GM23338 (cell line): ENCODE data around the gene CENPX.

ENCODE experiments used
- CREB1 ChIP-seq: fragments of 250-450 bp; sonication (Bioruptor Pico); IDR thresholded peaks from 2 replicates; pipeline ENCODE4 v1.5.0; 2020; ENCODE audit warnings: low read depth, mild to moderate bottlenecking, moderate library complexity
- EZH2 ChIP-seq: fragments of 200-600 bp; sonication (generic); IDR thresholded peaks from one replicate; pipeline ENCODE4 v1.8.0; 2017; ENCODE audit warnings: antibody characterized with exemption, mild to moderate bottlenecking, low read depth; ENCODE audit not compliant: unreplicated experiment
- EZH2phosphoT487 ChIP-seq: fragments of 200-600 bp; sonication (generic); IDR thresholded peaks from one replicate; pipeline ENCODE4 v1.8.1; 2018; ENCODE audit warnings: antibody characterized with exemption; ENCODE audit not compliant: unreplicated experiment
- JUNB ChIP-seq: IDR thresholded peaks from one replicate; pipeline ENCODE4 v1.6.1; 2016; ENCODE audit warnings: antibody characterized with exemption; ENCODE audit not compliant: unreplicated experiment
- POLR2AphosphoS5 ChIP-seq: IDR thresholded peaks from 2 replicates; pipeline ENCODE4 v1.6.1; 2016; ENCODE audit warnings: antibody characterized with exemption, low read depth
- REST ChIP-seq: IDR thresholded peaks from one replicate; pipeline ENCODE4 v1.6.1; 2018; ENCODE audit warnings: antibody characterized with exemption; ENCODE audit not compliant: unreplicated experiment
- STAT1 ChIP-seq: IDR thresholded peaks from one replicate; pipeline ENCODE4 v1.6.1; 2016; ENCODE audit warnings: antibody characterized with exemption; ENCODE audit not compliant: unreplicated experiment
- ZNF114 ChIP-seq: fragments of 250-450 bp; sonication (Bioruptor Pico); IDR thresholded peaks from 2 replicates; pipeline ENCODE4 v1.5.0; 2020; ENCODE audit warnings: mild to moderate bottlenecking, moderate library complexity
- ZNF331 ChIP-seq: fragments of 250-450 bp; sonication (Bioruptor Pico); IDR thresholded peaks from 2 replicates; pipeline ENCODE4 v1.5.0; 2020; ENCODE audit warnings: low read depth, mild to moderate bottlenecking, moderate library complexity
- TF ChIP-seq, protein P1 (sequence below), 2 experiments: fragments of 200-600 bp in 1 of 2; sonication (generic) in 1 of 2; conservative IDR thresholded peaks; 2 replicates each; pipeline versions ENCODE4 v1.5.1 to v1.6.1; 2016 to 2017; ENCODE audit warnings: antibody characterized with exemption in 2 of 2, low read depth in 2 of 2, mild to moderate bottlenecking in 2 of 2, moderate library complexity in 1 of 2
- TF ChIP-seq, protein P2 (sequence below): IDR thresholded peaks from 2 replicates; pipeline ENCODE4 v1.6.1; 2016; ENCODE audit warnings: antibody characterized with exemption
- TF ChIP-seq, protein P3 (sequence below): fragments of 250-450 bp; sonication (Bioruptor Pico); IDR thresholded peaks from 2 replicates; pipeline ENCODE4 v1.5.0; 2020; ENCODE audit warnings: mild to moderate bottlenecking, moderate library complexity

- TF ChIP-seq, protein P1, sequence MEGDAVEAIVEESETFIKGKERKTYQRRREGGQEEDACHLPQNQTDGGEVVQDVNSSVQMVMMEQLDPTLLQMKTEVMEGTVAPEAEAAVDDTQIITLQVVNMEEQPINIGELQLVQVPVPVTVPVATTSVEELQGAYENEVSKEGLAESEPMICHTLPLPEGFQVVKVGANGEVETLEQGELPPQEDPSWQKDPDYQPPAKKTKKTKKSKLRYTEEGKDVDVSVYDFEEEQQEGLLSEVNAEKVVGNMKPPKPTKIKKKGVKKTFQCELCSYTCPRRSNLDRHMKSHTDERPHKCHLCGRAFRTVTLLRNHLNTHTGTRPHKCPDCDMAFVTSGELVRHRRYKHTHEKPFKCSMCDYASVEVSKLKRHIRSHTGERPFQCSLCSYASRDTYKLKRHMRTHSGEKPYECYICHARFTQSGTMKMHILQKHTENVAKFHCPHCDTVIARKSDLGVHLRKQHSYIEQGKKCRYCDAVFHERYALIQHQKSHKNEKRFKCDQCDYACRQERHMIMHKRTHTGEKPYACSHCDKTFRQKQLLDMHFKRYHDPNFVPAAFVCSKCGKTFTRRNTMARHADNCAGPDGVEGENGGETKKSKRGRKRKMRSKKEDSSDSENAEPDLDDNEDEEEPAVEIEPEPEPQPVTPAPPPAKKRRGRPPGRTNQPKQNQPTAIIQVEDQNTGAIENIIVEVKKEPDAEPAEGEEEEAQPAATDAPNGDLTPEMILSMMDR (conservative IDR thresholded peaks at IDR 0.05; ENCODE audit: low read depth in 2 of 2), result no peak
- no peak for TF ChIP-seq EZH2
- TF ChIP-seq CREB1, result no peak
- no peak for TF ChIP-seq POLR2AphosphoS5
- no peak for TF ChIP-seq EZH2phosphoT487
- no peak for TF ChIP-seq REST
- no peak for TF ChIP-seq ZNF331 (CRISPR knock-in tag)
- no peak for TF ChIP-seq JUNB
- TF ChIP-seq ZNF114 (CRISPR knock-in tag), result no peak
- TF ChIP-seq, protein P2, sequence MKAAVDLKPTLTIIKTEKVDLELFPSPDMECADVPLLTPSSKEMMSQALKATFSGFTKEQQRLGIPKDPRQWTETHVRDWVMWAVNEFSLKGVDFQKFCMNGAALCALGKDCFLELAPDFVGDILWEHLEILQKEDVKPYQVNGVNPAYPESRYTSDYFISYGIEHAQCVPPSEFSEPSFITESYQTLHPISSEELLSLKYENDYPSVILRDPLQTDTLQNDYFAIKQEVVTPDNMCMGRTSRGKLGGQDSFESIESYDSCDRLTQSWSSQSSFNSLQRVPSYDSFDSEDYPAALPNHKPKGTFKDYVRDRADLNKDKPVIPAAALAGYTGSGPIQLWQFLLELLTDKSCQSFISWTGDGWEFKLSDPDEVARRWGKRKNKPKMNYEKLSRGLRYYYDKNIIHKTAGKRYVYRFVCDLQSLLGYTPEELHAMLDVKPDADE, result no peak
- TF ChIP-seq STAT1, result no peak
- TF ChIP-seq, protein P3, sequence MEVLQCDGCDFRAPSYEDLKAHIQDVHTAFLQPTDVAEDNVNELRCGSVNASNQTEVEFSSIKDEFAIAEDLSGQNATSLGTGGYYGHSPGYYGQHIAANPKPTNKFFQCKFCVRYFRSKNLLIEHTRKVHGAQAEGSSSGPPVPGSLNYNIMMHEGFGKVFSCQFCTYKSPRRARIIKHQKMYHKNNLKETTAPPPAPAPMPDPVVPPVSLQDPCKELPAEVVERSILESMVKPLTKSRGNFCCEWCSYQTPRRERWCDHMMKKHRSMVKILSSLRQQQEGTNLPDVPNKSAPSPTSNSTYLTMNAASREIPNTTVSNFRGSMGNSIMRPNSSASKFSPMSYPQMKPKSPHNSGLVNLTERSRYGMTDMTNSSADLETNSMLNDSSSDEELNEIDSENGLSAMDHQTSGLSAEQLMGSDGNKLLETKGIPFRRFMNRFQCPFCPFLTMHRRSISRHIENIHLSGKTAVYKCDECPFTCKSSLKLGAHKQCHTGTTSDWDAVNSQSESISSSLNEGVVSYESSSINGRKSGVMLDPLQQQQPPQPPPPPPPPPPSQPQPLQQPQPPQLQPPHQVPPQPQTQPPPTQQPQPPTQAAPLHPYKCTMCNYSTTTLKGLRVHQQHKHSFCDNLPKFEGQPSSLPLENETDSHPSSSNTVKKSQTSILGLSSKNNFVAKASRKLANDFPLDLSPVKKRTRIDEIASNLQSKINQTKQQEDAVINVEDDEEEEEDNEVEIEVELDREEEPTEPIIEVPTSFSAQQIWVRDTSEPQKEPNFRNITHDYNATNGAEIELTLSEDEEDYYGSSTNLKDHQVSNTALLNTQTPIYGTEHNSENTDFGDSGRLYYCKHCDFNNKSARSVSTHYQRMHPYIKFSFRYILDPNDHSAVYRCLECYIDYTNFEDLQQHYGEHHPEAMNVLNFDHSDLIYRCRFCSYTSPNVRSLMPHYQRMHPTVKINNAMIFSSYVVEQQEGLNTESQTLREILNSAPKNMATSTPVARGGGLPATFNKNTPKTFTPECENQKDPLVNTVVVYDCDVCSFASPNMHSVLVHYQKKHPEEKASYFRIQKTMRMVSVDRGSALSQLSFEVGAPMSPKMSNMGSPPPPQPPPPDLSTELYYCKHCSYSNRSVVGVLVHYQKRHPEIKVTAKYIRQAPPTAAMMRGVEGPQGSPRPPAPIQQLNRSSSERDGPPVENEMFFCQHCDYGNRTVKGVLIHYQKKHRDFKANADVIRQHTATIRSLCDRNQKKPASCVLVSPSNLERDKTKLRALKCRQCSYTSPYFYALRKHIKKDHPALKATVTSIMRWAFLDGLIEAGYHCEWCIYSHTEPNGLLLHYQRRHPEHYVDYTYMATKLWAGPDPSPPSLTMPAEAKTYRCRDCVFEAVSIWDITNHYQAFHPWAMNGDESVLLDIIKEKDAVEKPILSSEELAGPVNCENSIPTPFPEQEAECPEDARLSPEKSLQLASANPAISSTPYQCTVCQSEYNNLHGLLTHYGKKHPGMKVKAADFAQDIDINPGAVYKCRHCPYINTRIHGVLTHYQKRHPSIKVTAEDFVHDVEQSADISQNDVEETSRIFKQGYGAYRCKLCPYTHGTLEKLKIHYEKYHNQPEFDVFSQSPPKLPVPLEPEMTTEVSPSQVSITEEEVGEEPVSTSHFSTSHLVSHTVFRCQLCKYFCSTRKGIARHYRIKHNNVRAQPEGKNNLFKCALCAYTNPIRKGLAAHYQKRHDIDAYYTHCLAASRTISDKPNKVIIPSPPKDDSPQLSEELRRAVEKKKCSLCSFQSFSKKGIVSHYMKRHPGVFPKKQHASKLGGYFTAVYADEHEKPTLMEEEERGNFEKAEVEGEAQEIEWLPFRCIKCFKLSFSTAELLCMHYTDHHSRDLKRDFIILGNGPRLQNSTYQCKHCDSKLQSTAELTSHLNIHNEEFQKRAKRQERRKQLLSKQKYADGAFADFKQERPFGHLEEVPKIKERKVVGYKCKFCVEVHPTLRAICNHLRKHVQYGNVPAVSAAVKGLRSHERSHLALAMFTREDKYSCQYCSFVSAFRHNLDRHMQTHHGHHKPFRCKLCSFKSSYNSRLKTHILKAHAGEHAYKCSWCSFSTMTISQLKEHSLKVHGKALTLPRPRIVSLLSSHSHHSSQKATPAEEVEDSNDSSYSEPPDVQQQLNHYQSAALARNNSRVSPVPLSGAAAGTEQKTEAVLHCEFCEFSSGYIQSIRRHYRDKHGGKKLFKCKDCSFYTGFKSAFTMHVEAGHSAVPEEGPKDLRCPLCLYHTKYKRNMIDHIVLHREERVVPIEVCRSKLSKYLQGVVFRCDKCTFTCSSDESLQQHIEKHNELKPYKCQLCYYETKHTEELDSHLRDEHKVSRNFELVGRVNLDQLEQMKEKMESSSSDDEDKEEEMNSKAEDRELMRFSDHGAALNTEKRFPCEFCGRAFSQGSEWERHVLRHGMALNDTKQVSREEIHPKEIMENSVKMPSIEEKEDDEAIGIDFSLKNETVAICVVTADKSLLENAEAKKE (CRISPR knock-in tag), result no peak
Measured at GRCh38 chr17:81994593-81995462, 27.9 kb downstream of the CENPX start.
